ENCODE results near the gene TFAM.

The TFAM gene

GRCh38 chr10:58382489-58382995, 2.7 kb upstream of the TFAM start:
- WGBS (ENCODE audit: extremely low coverage, insufficient coverage, low lambda C conversion rate), result no CpG with 5 or more reads among the region's 2 CpGs

GRCh38 chr10:58384095-58384494, 1.1 kb upstream of the TFAM start:
- Histone ChIP-seq H2BK5ac (ENCODE audit: low read length) (no peak overlapping the region), H2BK120ac (ENCODE audit: low read depth, low read length) (no peak overlapping the region), H3K4ac (ENCODE audit: low read depth, low read length) (no peak overlapping the region), H3K27me3 (ENCODE audit: insufficient read depth, low read length, poor library complexity) (no peaks in the 10 kb centered on the region), H3K36me3 (ENCODE audit: control insufficient read depth, insufficient read depth, low read length) (no peaks in the 10 kb centered on the region), H2AK5ac (ENCODE audit: low read length) (no peak overlapping the region), H4K5ac (ENCODE audit: low read length) (no peak overlapping the region), H2BK15ac (replicated peaks; ENCODE audit: low read depth) (no peak overlapping the region), H3K79me2 (ENCODE audit: control insufficient read depth, insufficient read depth, low read length) (peaks cover 23% of the 10 kb centered on the region), H3K23ac (ENCODE audit: low read length) (no peak overlapping the region), H3K4me3 (ENCODE audit: low read length) (no peak overlapping the region), H3K4me2 (ENCODE audit: low read length) (no peak overlapping the region), H3K27ac (ENCODE audit: low read depth, low read length) (no peak overlapping the region), H3K79me1 (ENCODE audit: low read length) (no peaks in the 10 kb centered on the region), H3K56ac (ENCODE audit: low read length) (no peak overlapping the region), H3K4me1 (ENCODE audit: control insufficient read depth, low read depth, low read length) (no peaks in the 10 kb centered on the region), H4K8ac (ENCODE audit: low read depth, low read length) (no peak overlapping the region), H3K18ac (ENCODE audit: low read length) (no peak overlapping the region), H3K9ac (ENCODE audit: low read length) (no peak overlapping the region)
- WGBS (ENCODE audit: extremely low coverage, insufficient coverage, low lambda C conversion rate), result no CpG with 5 or more reads among the region's 3 CpGs
- no peak for DNase-seq

More at GRCh38 chr10:58382489-58382995, 2.7 kb upstream of the TFAM start:
- Histone ChIP-seq H3K79me1 (ENCODE audit: low read length) (no peaks in the 10 kb centered on the region), H3K23ac (ENCODE audit: low read length) (no peak overlapping the region), H4K5ac (ENCODE audit: low read length) (no peak overlapping the region), H3K79me2 (ENCODE audit: control insufficient read depth, insufficient read depth, low read length) (peaks cover 21% of the 10 kb centered on the region), H3K4me2 (ENCODE audit: low read length) (no peak overlapping the region), H3K18ac (ENCODE audit: low read length) (no peak overlapping the region), H3K9ac (ENCODE audit: low read length) (no peak overlapping the region), H2BK120ac (ENCODE audit: low read depth, low read length) (no peak overlapping the region), H3K4me3 (ENCODE audit: low read length) (no peak overlapping the region), H3K56ac (ENCODE audit: low read length) (no peak overlapping the region), H3K4me1 (ENCODE audit: control insufficient read depth, low read depth, low read length) (no peaks in the 10 kb centered on the region), H3K4ac (ENCODE audit: low read depth, low read length) (no peak overlapping the region), H3K36me3 (ENCODE audit: control insufficient read depth, insufficient read depth, low read length) (no peaks in the 10 kb centered on the region), H3K27me3 (ENCODE audit: insufficient read depth, low read length, poor library complexity) (no peaks in the 10 kb centered on the region), H3K27ac (ENCODE audit: low read depth, low read length) (no peak overlapping the region), H2BK5ac (ENCODE audit: low read length) (no peak overlapping the region), H4K8ac (ENCODE audit: low read depth, low read length) (no peak overlapping the region), H2AK5ac (ENCODE audit: low read length) (no peak overlapping the region), H2BK15ac (replicated peaks; ENCODE audit: low read depth) (no peak overlapping the region)
- DNase-seq, result no peak

DNA sequence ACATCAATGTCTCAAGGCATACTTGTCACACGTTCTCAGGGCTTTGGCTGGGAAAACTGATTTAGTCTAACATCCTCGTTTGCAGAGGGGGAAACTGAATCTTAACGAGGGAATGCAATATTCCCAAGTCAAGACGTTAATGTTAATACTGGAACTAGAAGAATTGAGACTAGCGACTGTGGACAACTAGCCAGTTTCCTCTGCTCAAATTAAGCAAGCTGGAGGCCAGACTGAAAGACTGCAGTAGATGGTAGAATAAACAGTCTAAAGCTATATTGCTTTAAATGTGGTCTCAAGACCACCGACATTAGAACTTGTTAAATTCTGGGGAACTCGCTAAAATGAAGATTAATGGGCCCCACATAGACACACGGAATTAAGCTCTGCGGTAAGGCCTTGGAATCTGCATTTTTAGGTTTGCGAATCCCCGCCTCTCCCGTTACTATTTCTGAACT, 639 bp upstream of the TFAM start:
- Histone ChIP-seq H3K27ac (ENCODE audit: low read depth, low read length) (peak overlapping the region; percentile 98), H2BK5ac (ENCODE audit: low read length) (peak overlapping the region; percentile 29), H4K8ac (ENCODE audit: low read depth, low read length) (no peak overlapping the region), H2AK5ac (ENCODE audit: low read length) (no peak overlapping the region), H2BK15ac (replicated peaks; ENCODE audit: low read depth) (no peak overlapping the region), H3K4me2 (ENCODE audit: low read length) (peak overlapping the region; percentile 56), H3K36me3 (ENCODE audit: control insufficient read depth, insufficient read depth, low read length) (peaks cover under 1% of the 10 kb centered on the region), H3K79me1 (ENCODE audit: low read length) (peaks cover 2% of the 10 kb centered on the region), H2BK120ac (ENCODE audit: low read depth, low read length) (peak overlapping the region; percentile 16), H3K27me3 (ENCODE audit: insufficient read depth, low read length, poor library complexity) (no peaks in the 10 kb centered on the region), H3K4me3 (ENCODE audit: low read length) (peak overlapping the region; percentile 64), H3K18ac (ENCODE audit: low read length) (peak overlapping the region; percentile 87), H3K9ac (ENCODE audit: low read length) (peak overlapping the region; percentile 89), H3K4ac (ENCODE audit: low read depth, low read length) (peak overlapping the region; percentile 87), H4K5ac (ENCODE audit: low read length) (no peak overlapping the region), H3K23ac (ENCODE audit: low read length) (peak overlapping the region; percentile 59), H3K4me1 (ENCODE audit: control insufficient read depth, low read depth, low read length) (no peaks in the 10 kb centered on the region), H3K79me2 (ENCODE audit: control insufficient read depth, insufficient read depth, low read length) (peaks cover 24% of the 10 kb centered on the region), H3K56ac (ENCODE audit: low read length) (peak overlapping the region; percentile 91)
- DNase-seq, result no peak
- WGBS (ENCODE audit: extremely low coverage, insufficient coverage, low lambda C conversion rate), result no CpG with 5 or more reads among the region's 12 CpGs

- H3K23ac ChIP-seq (ENCODE audit: low read length), result peak overlapping the region; percentile 74
Measured at GRCh38 chr10:58385784-58386112, 538 bp downstream of the TFAM start.

GRCh38 chr10:58389024-58389423, 3.8 kb downstream of the TFAM start:
- Histone ChIP-seq H3K79me1 (ENCODE audit: low read length) (peaks cover 4% of the 10 kb centered on the region), H3K4me2 (ENCODE audit: low read length) (no peak overlapping the region), H2AK5ac (ENCODE audit: low read length) (no peak overlapping the region), H2BK5ac (ENCODE audit: low read length) (no peak overlapping the region), H3K4me1 (ENCODE audit: control insufficient read depth, low read depth, low read length) (no peaks in the 10 kb centered on the region), H3K36me3 (ENCODE audit: control insufficient read depth, insufficient read depth, low read length) (peaks cover 2% of the 10 kb centered on the region), H3K27me3 (ENCODE audit: insufficient read depth, low read length, poor library complexity) (no peaks in the 10 kb centered on the region), H4K5ac (ENCODE audit: low read length) (no peak overlapping the region), H3K4me3 (ENCODE audit: low read length) (no peak overlapping the region), H4K8ac (ENCODE audit: low read depth, low read length) (no peak overlapping the region), H3K23ac (ENCODE audit: low read length) (no peak overlapping the region), H2BK120ac (ENCODE audit: low read depth, low read length) (no peak overlapping the region), H3K9ac (ENCODE audit: low read length) (no peak overlapping the region), H2BK15ac (replicated peaks; ENCODE audit: low read depth) (no peak overlapping the region), H3K56ac (ENCODE audit: low read length) (no peak overlapping the region), H3K27ac (ENCODE audit: low read depth, low read length) (no peak overlapping the region), H3K4ac (ENCODE audit: low read depth, low read length) (no peak overlapping the region), H3K79me2 (ENCODE audit: control insufficient read depth, insufficient read depth, low read length) (peaks cover 24% of the 10 kb centered on the region), H3K18ac (ENCODE audit: low read length) (no peak overlapping the region)
- WGBS (ENCODE audit: extremely low coverage, insufficient coverage, low lambda C conversion rate), result 100% methylated on average over 1 of the region's 3 CpGs
- DNase-seq, result no peak

More at GRCh38 chr10:58385784-58386112, 538 bp downstream of the TFAM start:
- H2BK5ac ChIP-seq (ENCODE audit: low read length), result peak overlapping the region; percentile 86
- peak; percentile 68 for DNase-seq
- peaks cover 4% of the 10 kb centered on the region for H3K79me1 ChIP-seq (ENCODE audit: low read length)
- H3K4ac ChIP-seq (ENCODE audit: low read depth, low read length), result no peak overlapping the region
- H3K27me3 ChIP-seq (ENCODE audit: insufficient read depth, low read length, poor library complexity), result no peaks in the 10 kb centered on the region
- no peak overlapping the region for H4K5ac ChIP-seq (ENCODE audit: low read length)
- no peaks in the 10 kb centered on the region for H3K4me1 ChIP-seq (ENCODE audit: control insufficient read depth, low read depth, low read length)
- no peak overlapping the region for H2AK5ac ChIP-seq (ENCODE audit: low read length)
- peak overlapping the region; percentile 33 for H3K18ac ChIP-seq (ENCODE audit: low read length)
- H3K4me3 ChIP-seq (ENCODE audit: low read length), result peak overlapping the region; percentile 87
- H3K79me2 ChIP-seq (ENCODE audit: control insufficient read depth, insufficient read depth, low read length), result peaks cover 24% of the 10 kb centered on the region
- WGBS (ENCODE audit: extremely low coverage, insufficient coverage, low lambda C conversion rate), result no CpG with 5 or more reads among the region's 15 CpGs
- peak overlapping the region; percentile 99 for H3K56ac ChIP-seq (ENCODE audit: low read length)
- H3K4me2 ChIP-seq (ENCODE audit: low read length), result peak overlapping the region; percentile 48
- H3K9ac ChIP-seq (ENCODE audit: low read length), result peak overlapping the region; percentile 98
- no peak overlapping the region for H2BK15ac ChIP-seq (replicated peaks; ENCODE audit: low read depth)
- no peak overlapping the region for H4K8ac ChIP-seq (ENCODE audit: low read depth, low read length)
- H3K27ac ChIP-seq (ENCODE audit: low read depth, low read length), result peak overlapping the region; percentile 69
- peaks cover 2% of the 10 kb centered on the region for H3K36me3 ChIP-seq (ENCODE audit: control insufficient read depth, insufficient read depth, low read length)
- H2BK120ac ChIP-seq (ENCODE audit: low read depth, low read length), result no peak overlapping the region

DNA sequence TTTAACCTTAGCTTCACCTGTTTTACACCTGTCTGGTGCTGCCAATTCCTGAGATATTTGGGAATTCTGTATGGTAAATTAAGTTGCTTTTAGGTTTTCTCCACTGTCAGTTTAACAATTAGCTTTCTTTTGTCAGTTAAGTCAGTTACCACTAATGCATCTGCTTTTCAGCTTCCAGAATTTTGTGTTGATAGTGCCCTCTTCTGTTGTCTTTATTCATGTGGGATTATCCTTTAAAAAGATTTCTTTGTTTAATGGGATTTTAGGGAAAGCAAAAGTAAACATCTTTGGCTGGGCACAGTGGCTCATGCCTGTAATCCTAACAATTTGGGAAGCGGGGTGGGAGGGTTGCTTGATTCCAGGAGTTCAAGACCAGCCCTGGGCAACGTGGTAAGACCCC, 8.1 kb downstream of the TFAM start:
- Histone ChIP-seq H3K79me1 (ENCODE audit: low read length) (peaks cover 4% of the 10 kb centered on the region), H3K79me2 (ENCODE audit: control insufficient read depth, insufficient read depth, low read length) (peaks cover 2% of the 10 kb centered on the region), H4K5ac (ENCODE audit: low read length) (no peak overlapping the region), H2BK15ac (replicated peaks; ENCODE audit: low read depth) (no peak overlapping the region), H4K8ac (ENCODE audit: low read depth, low read length) (no peak overlapping the region), H3K9ac (ENCODE audit: low read length) (no peak overlapping the region), H3K4ac (ENCODE audit: low read depth, low read length) (no peak overlapping the region), H2BK5ac (ENCODE audit: low read length) (no peak overlapping the region), H3K4me2 (ENCODE audit: low read length) (no peak overlapping the region), H3K56ac (ENCODE audit: low read length) (no peak overlapping the region), H3K4me3 (ENCODE audit: low read length) (no peak overlapping the region), H3K27ac (ENCODE audit: low read depth, low read length) (no peak overlapping the region), H3K18ac (ENCODE audit: low read length) (no peak overlapping the region), H3K4me1 (ENCODE audit: control insufficient read depth, low read depth, low read length) (no peaks in the 10 kb centered on the region), H3K36me3 (ENCODE audit: control insufficient read depth, insufficient read depth, low read length) (peaks cover 2% of the 10 kb centered on the region), H3K27me3 (ENCODE audit: insufficient read depth, low read length, poor library complexity) (no peaks in the 10 kb centered on the region), H2BK120ac (ENCODE audit: low read depth, low read length) (no peak overlapping the region), H3K23ac (ENCODE audit: low read length) (no peak overlapping the region), H2AK5ac (ENCODE audit: low read length) (no peak overlapping the region)
- no peak for DNase-seq
- WGBS (ENCODE audit: extremely low coverage, insufficient coverage, low lambda C conversion rate), result no CpG with 5 or more reads among the region's 2 CpGs

Measured in mesendoderm (in vitro differentiated cells).